ENCODE data around the gene WASF3.
"Not testable (repeated sequence)": the region's sequence is repeated elsewhere in the genome, so short reads cannot be mapped to it uniquely, and the experiment has no call there.

DNA sequence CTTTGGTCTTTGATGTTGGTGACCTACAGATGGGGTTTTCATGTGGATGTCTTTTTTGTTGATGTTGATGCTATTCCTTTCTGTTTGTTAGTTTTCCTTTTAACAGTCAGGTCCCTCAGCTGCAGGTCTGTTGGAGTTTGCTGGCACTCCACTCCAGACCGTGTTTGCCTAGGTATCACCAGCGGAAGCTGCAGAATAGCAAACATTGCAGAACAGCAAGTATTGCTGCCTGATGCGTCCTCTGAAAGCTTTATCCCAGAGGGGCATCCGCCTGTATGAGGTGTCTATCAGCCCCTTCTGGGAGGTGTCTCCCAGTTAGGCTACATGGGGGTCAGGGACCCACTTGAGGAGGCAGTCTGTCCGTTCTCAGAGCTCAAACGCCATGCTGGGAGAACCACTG lies 78.2 kb downstream of the WASF3 start:
- TF ChIP-seq POLR2A, CTCF (IDR thresholded peaks at IDR 0.05): not testable (repeated sequence)

Measured in esophagus squamous epithelium (tissue), 4 donors.